ENCODE data around the gene CNBP. TPM values are rescaled to one million over a fixed set of nuclear protein-coding genes. Genes with fewer than 3 reads are reported as not detected.
"Not testable (repeated sequence)": the region's sequence is repeated elsewhere in the genome, so short reads cannot be mapped to it uniquely, and the experiment has no call there.

Gene CNBP
- 100 to 1,000 TPM; 342 to 378 TPM for total RNA-seq
- long read RNA-seq, transcript CNBP-204 (5 exons, 1,641 nt) = minor isoform, 113 of 862 reads
- long read RNA-seq, transcript CNBP-208 (5 exons, 1,549 nt) = minor isoform, 10 of 862 reads
- long read RNA-seq, transcript CNBP-201 (5 exons, 1,664 nt) = major isoform, 293 of 862 reads
- long read RNA-seq, transcript CNBP-207 (5 exons, 1,626 nt) = minor isoform, 260 of 862 reads
- long read RNA-seq, partial matches to known transcripts = 6 of 862 reads
- long read RNA-seq, other reads (novel, unspliced or antisense) = 162 of 862 reads

- ATAC-seq (peak; percentile 99), DNase-seq (peak; percentile 95)
- intact Hi-C loops (cut with DNase I) = loop anchor here in 1 of 2 donors (5.0 kb wide), 2 partner anchors 44 to 64 kb away; partner anchors contain the start of gene COPG1
These were observed at the start of gene CNBP for GRCh38 chr3:129183569-129184395. CNBP (minus strand) TSS chr3:129183896; CDS start chr3:129171757, 12,139 bp downstream.

GRCh38 chr3:129231331-129232119 lies 47.8 kb upstream of the CNBP start:
- intact Hi-C loops (cut with DNase I) = no loop called here
- ATAC-seq (no peak), DNase-seq (no peak)

- intact Hi-C loops (cut with DNase I) = no loop called here
- no peak for DNase-seq
- ATAC-seq = peak; percentile 11 to 62
These were observed 46.8 kb upstream of the CNBP start for GRCh38 chr3:129230311-129231019.

GRCh38 chr3:129228891-129229585 lies 45.3 kb upstream of the CNBP start:
- ATAC-seq = peak in 1 of 2 donors; percentile 1
- DNase-seq = peak; percentile 29
- intact Hi-C loops (cut with DNase I) = loop anchor here in 1 of 2 donors (5.0 kb wide), 1 partner anchor 47 kb away; the partner anchor contains the start of gene CNBP

- DNase-seq (peak; percentile 90), ATAC-seq (peak; percentile 86 to 88)
- intact Hi-C loops (cut with DNase I) = loop anchor here in 1 of 2 donors (5.0 kb wide), 1 partner anchor 44 kb away; the partner anchor contains the start of gene CNBP
These were observed 42.7 kb upstream of the CNBP start for GRCh38 chr3:129226374-129226773.

GRCh38 chr3:129224984-129225393 lies 41.3 kb upstream of the CNBP start:
- ATAC-seq (peak; percentile 94 to 96), DNase-seq (peak; percentile 90)
- intact Hi-C loops (cut with DNase I) = loop anchor here in 1 of 2 donors (5.0 kb wide), 1 partner anchor 43 kb away; the partner anchor contains the start of gene CNBP

- intact Hi-C loops (cut with DNase I); ATAC-seq; DNase-seq: not testable (repeated sequence)
These were observed 40.7 kb upstream of the CNBP start for GRCh38 chr3:129224387-129224786.

- no peak for DNase-seq
- intact Hi-C loops (cut with DNase I) = no loop called here
- no peak for ATAC-seq
These were observed 35.0 kb upstream of the CNBP start for GRCh38 chr3:129218742-129219141.

GRCh38 chr3:129213238-129213637 lies 29.5 kb upstream of the CNBP start:
- intact Hi-C loops (cut with DNase I) = no loop called here
- DNase-seq = no peak
- ATAC-seq = no peak

- ATAC-seq (peak; percentile 76 to 99), DNase-seq (peak; percentile 79)
- intact Hi-C loops (cut with DNase I) = no loop called here
These were observed 28.1 kb upstream of the CNBP start for GRCh38 chr3:129211772-129212171.

GRCh38 chr3:129211345-129211744 lies 27.6 kb upstream of the CNBP start:
- intact Hi-C loops (cut with DNase I) = no loop called here
- DNase-seq (no peak), ATAC-seq (no peak)

GRCh38 chr3:129207479-129207878 lies 23.8 kb upstream of the CNBP start:
- DNase-seq = no peak

GRCh38 chr3:129205109-129205832 lies 21.6 kb upstream of the CNBP start:
- intact Hi-C loops (cut with DNase I) = no loop called here
- ATAC-seq (no peak), DNase-seq (no peak)

More at GRCh38 chr3:129207479-129207878, 23.8 kb upstream of the CNBP start:
- intact Hi-C loops (cut with DNase I) = no loop called here
- no peak for ATAC-seq

- intact Hi-C loops (cut with DNase I) = no loop called here
- no peak for DNase-seq
These were observed 20.8 kb upstream of the CNBP start for GRCh38 chr3:129204473-129204872.

GRCh38 chr3:129199366-129199765 lies 15.7 kb upstream of the CNBP start:
- ATAC-seq (no peak), DNase-seq (no peak)
- intact Hi-C loops (cut with DNase I) = no loop called here

More at GRCh38 chr3:129204473-129204872, 20.8 kb upstream of the CNBP start:
- no peak for ATAC-seq

- intact Hi-C loops (cut with DNase I) = no loop called here
- DNase-seq = no peak
- ATAC-seq = no peak
These were observed 13.6 kb upstream of the CNBP start for GRCh38 chr3:129197321-129197720.

GRCh38 chr3:129196601-129197000 lies 12.9 kb upstream of the CNBP start:
- ATAC-seq = no peak
- intact Hi-C loops (cut with DNase I) = no loop called here

More at GRCh38 chr3:129196601-129197000, 12.9 kb upstream of the CNBP start:
- DNase-seq = no peak
